HG03432 (cell line): ENCODE data around the gene PROCR.
"Not testable (repeated sequence)": the region's sequence is repeated elsewhere in the genome, so short reads cannot be mapped to it uniquely, and the experiment has no call there.

ENCODE experiments used
- ATAC-seq: cut with Tn5 transposase; IDR thresholded peaks from one replicate; pipeline ENCODE4 v1.9.1; 2021; ENCODE audit warnings: mild to moderate bottlenecking, moderate library complexity; ENCODE audit not compliant: unreplicated experiment

PROCR gene

GRCh38 chr20:35192118-35192872 is 20.4 kb downstream of the PROCR start:
- ATAC-seq = no peak

- ATAC-seq = not testable (repeated sequence)
Observed at GRCh38 chr20:35193031-35193791, 21.3 kb downstream of the PROCR start.

DNA sequence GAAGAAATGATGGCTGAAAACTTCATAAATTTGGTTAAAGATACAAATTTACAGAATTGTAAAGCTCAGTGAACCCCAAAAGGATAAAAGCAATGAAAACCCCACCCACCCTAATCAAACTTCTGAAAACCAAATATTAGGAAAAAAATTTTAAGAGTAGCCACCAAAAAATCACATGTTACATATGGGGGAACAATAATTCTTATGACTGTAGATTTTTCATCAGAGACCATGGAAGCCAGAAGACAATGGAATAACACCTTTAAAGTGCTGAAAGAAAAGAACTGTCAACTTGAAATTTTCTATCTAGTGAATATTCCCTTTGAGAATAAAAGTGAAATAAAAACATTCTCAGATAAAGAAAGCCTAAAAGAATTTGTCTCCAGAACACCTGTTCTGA is 24.4 kb downstream of the PROCR start:
- no peak for ATAC-seq

DNA sequence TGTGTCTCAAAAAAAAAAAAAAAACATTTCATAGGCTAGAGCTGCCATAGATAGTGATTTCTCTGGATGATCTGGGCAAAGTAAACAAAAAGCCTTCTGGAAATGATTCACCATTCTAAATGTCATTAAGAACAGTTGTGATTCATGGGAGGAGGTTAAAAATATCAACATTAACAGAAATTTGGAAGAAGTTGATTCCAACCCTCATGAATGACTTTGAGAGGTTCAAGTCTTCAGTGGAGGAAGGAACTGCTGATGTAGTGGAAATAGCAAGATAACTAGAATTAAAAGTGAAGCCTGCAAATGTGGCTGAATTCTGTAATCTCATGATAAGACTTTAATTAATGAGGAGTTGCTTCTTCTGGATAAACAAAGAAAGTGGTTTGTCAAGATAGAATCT is 27.9 kb downstream of the PROCR start:
- no peak for ATAC-seq

- no peak for ATAC-seq
Observed at GRCh38 chr20:35200267-35200666, 28.4 kb downstream of the PROCR start.

GRCh38 chr20:35201467-35201866 is 29.6 kb downstream of the PROCR start:
- not testable (repeated sequence) for ATAC-seq

- ATAC-seq = no peak
Observed at GRCh38 chr20:35206802-35207201, 34.9 kb downstream of the PROCR start.

- ATAC-seq = no peak
Observed at GRCh38 chr20:35207950-35208611, 36.2 kb downstream of the PROCR start.

GRCh38 chr20:35215066-35215956 is 43.4 kb downstream of the PROCR start:
- no peak for ATAC-seq

DNA sequence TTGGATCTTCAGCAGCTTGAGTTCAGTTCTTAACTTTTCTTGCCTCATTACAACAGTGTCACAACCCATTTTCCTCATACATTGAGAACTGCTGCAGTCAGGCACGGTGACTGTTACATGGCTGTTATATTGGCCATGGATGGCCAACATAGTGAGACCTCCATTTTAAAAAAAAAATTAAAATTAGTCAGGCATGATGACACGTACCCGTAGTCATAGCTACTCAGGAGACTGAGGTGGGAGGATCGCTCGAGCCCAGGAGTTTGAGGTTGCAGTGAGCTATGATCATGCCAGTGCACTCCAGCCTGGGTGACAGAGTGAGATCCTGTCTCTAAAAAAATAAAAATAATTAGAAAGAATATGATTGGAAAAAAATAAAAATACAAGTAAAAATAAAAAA is 44.7 kb downstream of the PROCR start:
- no peak for ATAC-seq

DNA sequence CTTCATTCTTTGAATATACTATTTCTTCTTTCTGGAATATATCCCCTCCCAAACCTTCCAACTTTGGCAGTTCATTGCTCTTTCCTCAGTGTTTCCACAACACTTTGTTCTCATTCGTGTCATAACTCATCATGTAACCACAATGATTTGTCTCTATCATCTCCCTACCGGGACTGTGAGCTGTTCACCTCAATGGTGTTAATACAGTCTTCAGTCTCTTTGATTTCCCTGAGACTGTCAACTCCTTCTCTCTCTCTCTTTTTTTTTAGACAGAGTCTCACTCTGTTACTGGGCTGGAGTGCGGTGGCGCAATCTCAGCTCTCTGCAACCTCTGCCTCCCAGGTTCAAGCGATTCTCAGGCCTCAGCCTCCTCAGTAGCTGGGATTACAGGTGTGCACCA is 52.1 kb downstream of the PROCR start:
- ATAC-seq = no peak

DNA sequence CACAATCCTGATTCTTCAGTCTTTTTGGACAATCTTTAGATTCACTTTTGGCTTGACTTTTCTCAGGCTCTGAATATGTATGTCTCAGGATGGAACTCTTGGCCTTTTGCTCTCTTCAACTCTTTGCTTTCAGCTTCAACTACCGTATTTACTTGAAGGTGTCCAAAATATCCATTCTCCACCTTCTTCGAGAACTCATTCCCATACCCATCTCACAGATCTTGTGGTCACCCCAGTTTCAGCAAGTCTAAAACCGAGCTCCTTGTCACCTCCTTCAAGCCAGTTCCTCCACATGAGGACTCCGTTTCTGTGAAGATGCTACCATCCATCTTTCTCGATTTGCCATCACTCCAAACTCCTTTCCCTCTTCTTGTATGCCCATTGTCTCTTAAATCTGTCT is 52.7 kb downstream of the PROCR start:
- no peak for ATAC-seq

- ATAC-seq = no peak
Observed at GRCh38 chr20:35225319-35226125, 53.6 kb downstream of the PROCR start.

DNA sequence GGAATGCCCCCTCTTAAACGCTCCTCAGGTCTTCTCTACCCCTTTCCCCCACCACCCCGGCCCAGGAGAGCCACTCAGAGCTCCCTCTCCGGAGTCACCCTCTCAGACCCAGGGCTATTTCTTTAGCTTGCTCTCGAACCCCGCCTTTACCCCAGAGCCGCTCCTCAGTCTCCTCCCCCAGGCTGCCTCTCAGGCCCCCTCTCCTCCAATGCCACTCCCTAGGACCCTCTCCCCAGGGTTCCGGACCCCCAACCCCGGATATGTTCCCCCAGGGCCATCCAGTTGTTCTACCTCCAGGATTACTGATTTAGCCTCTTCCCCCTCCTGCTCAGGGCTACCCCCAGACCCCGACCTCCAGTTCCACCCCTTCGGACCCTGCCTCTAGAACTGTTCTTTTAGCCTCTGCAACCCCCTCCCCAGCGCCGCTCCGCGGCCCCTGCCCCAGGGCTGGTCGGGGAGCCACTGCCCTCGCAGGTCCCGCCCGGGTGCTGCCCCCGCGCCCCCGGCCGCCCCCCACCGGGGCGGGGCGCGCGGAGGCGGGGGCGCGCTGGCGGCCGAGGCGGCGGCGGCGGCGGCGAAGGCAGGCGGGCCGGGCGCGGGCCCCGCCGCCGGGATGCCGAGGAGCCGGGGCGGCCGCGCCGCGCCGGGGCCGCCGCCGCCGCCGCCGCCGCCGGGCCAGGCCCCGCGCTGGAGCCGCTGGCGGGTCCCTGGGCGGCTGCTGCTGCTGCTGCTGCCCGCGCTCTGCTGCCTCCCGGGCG is 54.4 kb downstream of the PROCR start, which contains the start of gene MMP24:
Gene MMP24, plus strand, starts transcription at position 565 of the 758 bp plus-strand sequence. Its CDS starts 49 bp downstream, at position 614.
- no peak for ATAC-seq
